Inflammatory macrophage (primary cell): ENCODE measurements around the gene KNOP1.
A peak's percentile ranks its signal among the peaks of the same experiment; 100 is the strongest.

ENCODE experiments used
- DNase-seq, 2 donors: peaks; one replicate each; pipeline ENCODE4 v3.0.0-alpha.2; 2020 to 2022

Gene KNOP1

DNA sequence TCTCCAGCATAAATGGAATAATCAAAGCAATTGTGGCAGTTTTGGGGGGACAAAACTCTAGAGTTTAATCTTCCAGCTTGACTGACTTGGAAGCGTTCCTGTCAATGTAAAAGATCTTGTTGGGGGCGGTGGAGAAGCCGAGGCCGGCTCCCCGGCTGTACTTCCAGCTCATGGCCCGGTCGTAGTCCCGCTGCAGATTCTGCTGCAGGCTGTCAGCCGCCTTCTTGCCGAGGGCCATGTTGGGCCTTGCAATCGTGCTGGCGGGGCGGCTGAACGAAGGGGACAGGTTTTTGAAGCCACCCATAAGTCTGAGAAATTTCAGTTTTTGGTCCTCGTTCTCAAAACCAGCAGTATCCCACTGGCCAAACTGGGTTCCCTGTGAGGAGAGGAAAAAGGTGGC, 11.2 kb downstream of the KNOP1 start:
- no peak for DNase-seq

DNA sequence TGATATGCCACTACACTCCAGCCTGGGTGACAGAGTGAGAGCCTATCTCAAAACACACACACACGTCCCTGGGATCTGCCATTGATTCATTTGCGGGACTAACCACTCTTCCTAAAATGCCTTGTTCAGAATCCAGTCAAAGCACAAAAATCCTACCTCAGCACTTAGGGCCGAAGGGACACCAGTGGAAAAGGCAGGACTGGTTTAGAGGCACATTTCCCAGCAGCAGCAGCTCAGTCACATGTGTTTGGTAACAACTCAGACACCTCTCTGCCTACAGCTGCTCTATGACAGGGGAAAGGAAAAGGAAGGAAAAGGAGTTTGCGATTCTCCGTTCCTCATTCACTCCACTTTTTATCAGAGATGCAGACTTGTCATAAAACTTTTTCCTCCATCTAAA, 12.2 kb downstream of the KNOP1 start:
- peak in 1 of 2 donors; percentile 17 for DNase-seq

- no peak for DNase-seq
These were observed 12.9 kb downstream of the KNOP1 start for GRCh38 chr16:19705146-19705501.

GRCh38 chr16:19704321-19705145, 13.5 kb downstream of the KNOP1 start:
- DNase-seq: peak; percentile 36 to 54

GRCh38 chr16:19703172-19703889, 14.7 kb downstream of the KNOP1 start:
- DNase-seq: peak; percentile 88 to 89

GRCh38 chr16:19701091-19701490, 16.9 kb downstream of the KNOP1 start:
- no peak for DNase-seq

GRCh38 chr16:19700319-19700781, 17.7 kb downstream of the KNOP1 start:
- no peak for DNase-seq

DNA sequence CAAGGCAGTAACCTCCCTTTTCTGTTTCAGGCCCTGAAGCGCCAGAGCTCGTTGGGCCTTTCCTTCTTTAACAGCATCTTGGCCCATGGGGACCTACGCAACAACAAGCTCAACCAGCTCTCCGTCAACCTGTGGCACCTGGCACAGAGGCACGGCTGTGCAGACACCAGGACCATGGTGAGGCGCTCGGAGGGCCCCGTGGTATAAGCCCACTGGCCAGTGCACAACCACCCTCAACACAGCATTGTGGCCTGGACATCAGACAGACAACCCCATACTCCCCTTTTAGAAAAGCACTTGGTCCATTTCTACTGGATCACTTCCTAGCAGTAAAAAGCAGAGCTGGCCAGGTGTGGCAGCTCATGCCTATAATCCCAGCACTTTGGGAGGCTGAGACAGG, 18.6 kb downstream of the KNOP1 start:
- no peak for DNase-seq

DNA sequence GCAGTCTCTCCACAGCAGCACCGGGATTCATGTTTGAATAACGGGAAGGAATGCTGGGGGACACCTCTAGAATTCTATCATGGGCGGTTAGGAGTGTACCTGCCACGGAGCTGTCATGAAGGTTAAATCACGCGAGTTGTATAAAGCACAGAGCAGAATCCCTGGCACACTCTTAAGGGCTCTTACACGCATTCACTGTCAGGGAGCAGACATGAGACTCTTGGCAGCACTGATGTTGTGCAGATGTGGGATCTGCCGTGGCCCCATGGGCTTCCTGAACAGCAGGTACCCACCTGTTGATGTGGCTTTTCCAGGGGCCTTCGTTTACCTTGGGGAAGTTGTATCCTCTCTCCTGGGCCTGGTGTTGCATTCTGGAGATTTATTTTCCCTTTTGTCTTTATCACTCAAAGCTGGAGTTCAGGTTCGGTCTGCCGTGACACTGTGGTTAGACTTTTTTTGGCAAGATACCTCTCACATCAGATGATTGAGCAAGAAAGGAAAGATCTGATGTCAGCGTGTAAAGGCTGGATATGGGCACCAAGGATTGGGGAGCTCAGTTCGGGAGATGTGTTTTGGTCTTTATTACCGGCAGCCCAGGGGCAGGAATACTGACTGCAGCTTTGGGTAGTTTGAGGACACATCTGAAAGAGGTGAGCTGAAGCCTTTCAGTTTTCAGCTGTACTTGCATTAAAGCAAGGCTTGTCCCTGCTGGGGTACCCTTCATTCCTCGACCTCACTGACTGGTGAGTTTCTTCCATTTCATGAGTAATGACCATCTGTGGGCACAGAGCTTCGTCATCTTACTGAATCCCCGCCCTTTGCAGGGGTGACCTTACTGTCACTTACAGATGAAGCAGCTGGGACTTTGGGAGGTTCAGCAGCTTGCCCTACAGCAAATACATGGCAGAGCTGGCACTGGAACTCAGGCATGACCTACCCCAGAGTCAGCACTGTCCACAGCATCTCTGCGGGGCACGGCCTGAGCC, 19.3 kb downstream of the KNOP1 start:
- no peak for DNase-seq

GRCh38 chr16:19697756-19698318, 20.2 kb downstream of the KNOP1 start:
- DNase-seq: no peak

DNA sequence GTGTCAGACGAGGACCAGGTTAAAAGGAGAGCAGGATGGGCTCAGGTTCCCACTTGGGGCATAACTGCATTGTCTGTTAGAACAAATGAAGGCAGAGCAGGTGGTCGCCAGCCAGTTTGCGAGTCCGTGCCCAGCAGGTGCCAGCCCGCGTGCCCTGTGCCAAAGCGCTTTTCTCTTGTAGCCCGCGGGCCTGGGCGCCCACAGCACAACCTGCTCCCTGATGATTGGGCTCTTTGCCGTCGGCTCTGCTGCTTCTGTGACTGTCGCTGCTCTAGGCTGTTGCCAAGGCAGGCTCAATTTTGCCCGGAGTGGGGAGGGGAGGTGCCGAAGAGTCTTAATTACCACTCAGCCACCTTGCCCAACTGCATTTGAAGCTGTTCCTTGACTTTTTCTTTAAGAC, 21.1 kb downstream of the KNOP1 start:
- DNase-seq: no peak

- peak; percentile 42 to 66 for DNase-seq
These were observed 21.7 kb downstream of the KNOP1 start for GRCh38 chr16:19696328-19696727.

DNA sequence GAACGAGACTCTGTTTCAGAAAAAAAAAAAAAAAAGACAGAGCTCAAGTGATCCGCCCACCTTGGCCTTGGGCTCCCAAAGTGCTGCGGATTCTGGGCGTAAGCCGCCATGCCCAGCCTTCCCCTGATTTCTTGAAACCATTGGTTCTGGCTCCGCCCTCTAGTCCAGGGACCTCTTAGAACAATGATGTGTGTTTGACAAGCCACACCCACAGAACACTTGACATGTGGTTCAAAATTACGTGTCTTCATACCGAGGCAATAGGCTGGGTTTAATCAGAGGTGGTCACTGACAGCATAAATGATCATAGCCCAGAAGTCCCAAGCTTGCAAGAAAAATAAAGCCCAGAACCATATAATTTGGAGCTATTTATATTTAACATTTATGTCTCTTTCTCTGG, 23.0 kb downstream of the KNOP1 start:
- DNase-seq: no peak

DNA sequence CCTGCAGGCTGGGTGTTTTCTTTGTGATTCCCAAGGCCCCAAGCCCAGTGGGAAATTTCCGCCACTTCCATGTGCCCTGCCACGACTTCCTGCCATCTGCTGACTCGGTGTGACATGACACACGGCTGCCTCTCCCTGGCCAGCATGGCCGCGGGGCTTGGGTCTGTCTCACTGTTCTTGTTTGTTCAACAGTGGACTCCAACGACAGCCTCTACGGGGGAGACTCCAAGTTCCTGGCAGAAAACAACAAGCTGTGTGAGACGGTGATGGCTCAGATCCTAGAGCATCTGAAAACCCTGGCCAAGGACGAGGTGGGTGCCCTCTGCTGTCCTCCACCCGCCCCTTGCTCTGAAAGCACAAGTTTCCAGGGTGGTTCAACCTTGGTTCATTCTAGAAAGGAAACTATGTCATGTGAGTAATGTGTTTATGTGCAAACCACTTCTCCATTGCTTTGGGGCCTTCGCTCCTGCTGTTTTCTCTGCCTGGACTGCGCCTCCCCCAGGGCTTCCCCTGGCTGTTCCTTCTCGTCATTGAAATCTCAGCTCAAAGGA, 26.8 kb downstream of the KNOP1 start:
- DNase-seq: peak; percentile 33 to 46

DNA sequence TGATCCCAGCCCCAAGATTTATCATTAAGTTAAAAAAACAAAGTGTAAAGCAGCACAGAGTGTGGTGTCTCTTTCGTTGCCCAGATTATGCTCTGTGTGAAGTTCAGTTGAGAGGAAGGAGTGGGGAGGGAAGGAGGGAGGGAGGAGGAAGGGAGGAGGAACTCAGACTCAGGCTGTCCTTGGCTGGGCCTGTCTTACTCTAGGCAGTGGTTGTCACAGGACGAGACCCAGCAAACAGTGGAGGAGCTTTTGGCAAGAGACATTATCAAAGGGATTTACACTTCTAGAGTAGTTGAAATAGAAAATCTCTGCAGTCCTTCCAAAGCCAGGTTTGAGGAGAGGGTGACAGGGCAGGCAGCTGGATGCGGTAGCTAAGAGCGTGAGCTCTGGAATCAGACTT, 27.8 kb downstream of the KNOP1 start:
- peak; percentile 26 to 32 for DNase-seq

- no peak for DNase-seq
These were observed 28.7 kb downstream of the KNOP1 start for GRCh38 chr16:19689342-19689741.

DNA sequence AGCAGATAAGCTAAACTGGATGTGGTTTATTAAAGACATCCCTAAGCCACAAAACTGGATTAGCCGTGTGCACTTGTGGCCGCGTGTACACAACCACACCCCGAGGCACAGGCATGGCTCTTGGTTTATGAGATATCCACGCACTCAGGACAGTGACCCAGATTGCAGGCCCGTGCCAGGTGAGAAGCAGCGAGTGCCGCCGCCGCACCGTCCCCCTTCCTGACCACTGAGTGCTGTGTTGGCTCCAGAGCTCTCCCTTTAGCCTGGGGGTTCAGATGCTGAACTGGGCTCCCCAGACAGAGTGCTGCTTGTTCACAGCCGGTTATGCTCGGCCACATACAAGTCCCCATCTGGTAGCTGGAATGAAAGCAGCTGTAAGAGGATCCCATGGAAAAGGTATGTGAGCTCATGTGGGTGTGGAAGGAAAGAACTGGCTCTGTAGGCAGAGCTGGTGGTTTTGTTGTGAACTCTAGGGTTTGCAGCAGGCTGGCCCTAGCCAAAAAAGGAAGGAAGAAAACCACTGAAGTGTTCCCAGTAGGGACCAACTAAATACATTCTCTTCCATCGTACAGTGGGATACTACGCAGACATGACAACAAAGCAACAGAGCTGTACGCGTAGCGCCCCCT, 29.5 kb downstream of the KNOP1 start:
- no peak for DNase-seq

DNA sequence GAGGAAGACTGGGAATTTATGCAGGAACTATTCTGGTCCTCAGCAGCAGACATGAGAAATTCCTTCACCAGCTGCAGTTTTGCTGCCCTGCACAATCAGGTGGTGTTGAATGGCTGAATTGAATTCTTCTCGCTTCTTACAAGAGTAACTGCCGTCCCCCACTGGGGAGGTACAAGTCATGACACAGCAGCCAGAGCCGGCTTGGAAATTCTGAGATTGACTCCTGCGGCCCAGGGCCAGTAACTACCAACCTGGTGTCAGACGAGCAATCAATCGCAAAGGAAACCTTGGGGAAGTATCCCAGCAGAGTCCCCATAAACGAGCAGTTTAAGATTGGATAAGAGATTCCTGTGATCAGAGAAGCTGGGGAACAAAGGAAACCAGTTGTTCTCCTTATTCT, 30.7 kb downstream of the KNOP1 start:
- DNase-seq: no peak

DNA sequence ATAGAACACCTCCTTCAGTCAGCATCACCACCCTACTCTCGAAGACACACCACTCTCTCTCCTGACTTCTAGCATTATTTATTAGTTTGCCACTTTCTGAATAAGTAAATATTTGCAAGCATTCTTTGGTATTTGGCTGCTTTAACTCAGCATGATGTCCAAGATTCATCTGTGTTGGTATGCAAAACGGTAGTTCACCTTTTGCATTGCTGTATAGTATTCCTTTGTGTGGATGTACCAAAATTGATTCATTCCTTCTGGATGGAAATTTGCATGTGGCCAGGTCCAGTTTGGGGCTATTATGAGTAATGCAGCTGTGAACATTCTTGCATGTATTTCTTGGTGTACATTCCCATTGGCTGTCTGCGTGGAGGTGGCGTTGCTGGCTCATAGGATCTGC, 32.9 kb downstream of the KNOP1 start:
- no peak for DNase-seq

GRCh38 chr16:19683453-19684236, 34.4 kb downstream of the KNOP1 start:
- no peak for DNase-seq

GRCh38 chr16:19681637-19682036, 36.4 kb downstream of the KNOP1 start:
- DNase-seq: no peak
